ENCODE measurements around the gene S100PBP. TPM values are rescaled to one million over a fixed set of nuclear protein-coding genes. Genes with fewer than 3 reads are reported as not detected.

S100PBP gene
- total RNA-seq, 2 donors from 2014 or later = 15.6 to 27.0 TPM

- DNase-seq (peak; percentile 37 to 58 (median 48)), ATAC-seq (peak; percentile 81)
- no peaks in the 10 kb centered on the region for H3K27me3 ChIP-seq
- H3K4me1 ChIP-seq = peaks cover 11% of the 10 kb centered on the region
- no peaks in the 10 kb centered on the region for H3K36me3 ChIP-seq (replicated peaks in 1 of 2; ENCODE audit: insufficient read depth in 1 of 2, low read depth in 2 of 2)
- H3K4me3 ChIP-seq = no peak within 1 kb of the TSS
- no peaks in the 10 kb centered on the region for H3K9me3 ChIP-seq
- TF ChIP-seq, protein P1, sequence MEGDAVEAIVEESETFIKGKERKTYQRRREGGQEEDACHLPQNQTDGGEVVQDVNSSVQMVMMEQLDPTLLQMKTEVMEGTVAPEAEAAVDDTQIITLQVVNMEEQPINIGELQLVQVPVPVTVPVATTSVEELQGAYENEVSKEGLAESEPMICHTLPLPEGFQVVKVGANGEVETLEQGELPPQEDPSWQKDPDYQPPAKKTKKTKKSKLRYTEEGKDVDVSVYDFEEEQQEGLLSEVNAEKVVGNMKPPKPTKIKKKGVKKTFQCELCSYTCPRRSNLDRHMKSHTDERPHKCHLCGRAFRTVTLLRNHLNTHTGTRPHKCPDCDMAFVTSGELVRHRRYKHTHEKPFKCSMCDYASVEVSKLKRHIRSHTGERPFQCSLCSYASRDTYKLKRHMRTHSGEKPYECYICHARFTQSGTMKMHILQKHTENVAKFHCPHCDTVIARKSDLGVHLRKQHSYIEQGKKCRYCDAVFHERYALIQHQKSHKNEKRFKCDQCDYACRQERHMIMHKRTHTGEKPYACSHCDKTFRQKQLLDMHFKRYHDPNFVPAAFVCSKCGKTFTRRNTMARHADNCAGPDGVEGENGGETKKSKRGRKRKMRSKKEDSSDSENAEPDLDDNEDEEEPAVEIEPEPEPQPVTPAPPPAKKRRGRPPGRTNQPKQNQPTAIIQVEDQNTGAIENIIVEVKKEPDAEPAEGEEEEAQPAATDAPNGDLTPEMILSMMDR (IDR thresholded peaks at IDR 0.05) = no peak
- TF ChIP-seq POLR2A (IDR thresholded peaks at IDR 0.05) = no peak
- intact Hi-C loops (cut with DNase I) = loop anchor here (10.0 kb wide), 1 partner anchor 156 kb away; no protein-coding TSS in a partner anchor
- no peak within 1 kb of the TSS for H3K27ac ChIP-seq
- 1 to 14% methylated on average over 7 to 20 of the region's 99 CpGs for WGBS, 2 donors
Measured at GRCh38 chr1:32870615-32871363, 53.3 kb downstream of the S100PBP start, which contains the start of gene FNDC5. Gene FNDC5, minus strand, starts transcription at chr1:32870912.

DNA sequence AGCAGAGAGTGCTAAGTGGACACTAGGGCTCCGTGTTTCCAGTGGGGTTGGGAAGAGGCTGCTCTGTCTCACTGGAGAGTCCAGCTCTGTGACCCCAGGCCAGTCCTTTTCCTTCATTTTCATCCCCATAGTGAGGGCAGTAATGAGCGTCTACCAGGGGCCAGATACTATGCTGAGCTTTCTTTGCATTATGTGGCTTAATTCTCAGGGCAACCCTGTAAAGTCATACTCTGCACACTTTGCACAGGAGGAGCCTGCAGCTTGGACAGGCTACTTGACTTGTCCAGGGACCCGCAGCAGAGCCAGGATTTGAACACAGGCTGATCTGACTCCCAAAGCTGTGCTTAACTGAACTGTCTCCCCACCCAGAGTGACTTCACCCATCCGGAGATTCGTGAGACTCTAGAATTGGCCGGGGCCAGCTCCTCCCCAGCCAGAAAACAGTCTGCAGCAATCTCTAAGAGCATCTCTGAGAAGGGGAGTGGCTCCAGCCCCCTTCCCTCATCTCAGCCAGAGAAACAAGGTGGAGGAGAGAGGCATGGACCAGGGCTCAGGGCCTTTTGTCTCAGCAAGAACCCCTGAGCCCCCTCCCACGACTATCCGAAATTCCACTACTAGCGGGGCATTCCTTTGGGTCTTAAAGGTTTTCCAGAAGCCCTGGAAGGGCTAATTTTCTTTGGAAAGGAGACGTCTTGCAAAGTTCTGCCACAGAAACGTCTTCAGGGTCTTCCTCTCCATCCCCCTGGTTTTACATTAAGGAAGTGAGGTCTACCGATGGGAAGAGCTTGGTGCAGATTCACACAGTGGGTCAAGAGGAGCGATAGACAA is 54.1 kb downstream of the S100PBP start:
- intact Hi-C loops (cut with DNase I) = loop anchor here (10.0 kb wide), 1 partner anchor 157 kb away; no protein-coding TSS in a partner anchor
- no peak overlapping the region for H3K4me3 ChIP-seq
- no peaks in the 10 kb centered on the region for H3K27me3 ChIP-seq
- no peak overlapping the region for H3K27ac ChIP-seq
- TF ChIP-seq POLR2A (IDR thresholded peaks at IDR 0.05) = no peak
- TF ChIP-seq, protein P1 (IDR thresholded peaks at IDR 0.05) = no peak
- DNase-seq (no peak), ATAC-seq (no peak)
- 55 to 58% methylated on average over 11 to 13 of the region's 13 CpGs for WGBS, 2 donors
- peaks cover 14% of the 10 kb centered on the region for H3K4me1 ChIP-seq
- H3K36me3 ChIP-seq (replicated peaks in 1 of 2; ENCODE audit: insufficient read depth in 1 of 2, low read depth in 2 of 2) = no peaks in the 10 kb centered on the region
- no peaks in the 10 kb centered on the region for H3K9me3 ChIP-seq

DNA sequence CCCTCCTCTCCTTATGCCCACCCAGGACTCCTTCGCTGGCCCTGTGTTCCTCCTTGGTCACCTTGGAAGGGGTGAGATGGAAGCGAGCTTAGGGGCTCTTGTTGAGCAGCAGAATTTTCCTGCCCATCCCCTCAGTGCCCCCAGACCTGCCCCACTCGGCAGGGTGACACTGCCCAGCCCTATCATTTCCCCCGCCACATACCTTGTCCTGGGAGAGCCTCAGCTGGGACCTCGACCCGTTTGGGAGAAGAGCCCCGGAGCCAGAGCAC is 54.7 kb downstream of the S100PBP start:
- no peak overlapping the region for H3K4me3 ChIP-seq
- DNase-seq (no peak), ATAC-seq (no peak)
- H3K27me3 ChIP-seq = no peaks in the 10 kb centered on the region
- H3K9me3 ChIP-seq = no peaks in the 10 kb centered on the region
- H3K4me1 ChIP-seq = peaks cover 18% of the 10 kb centered on the region
- H3K27ac ChIP-seq = no peak overlapping the region
- 52 to 94% methylated on average over 2 to 7 of the region's 7 CpGs for WGBS, 2 donors
- TF ChIP-seq POLR2A (IDR thresholded peaks at IDR 0.05) = no peak
- TF ChIP-seq, protein P1 (IDR thresholded peaks at IDR 0.05) = no peak
- intact Hi-C loops (cut with DNase I) = loop anchor here (10.0 kb wide), 1 partner anchor 157 kb away; no protein-coding TSS in a partner anchor
- no peaks in the 10 kb centered on the region for H3K36me3 ChIP-seq (replicated peaks in 1 of 2; ENCODE audit: insufficient read depth in 1 of 2, low read depth in 2 of 2)

GRCh38 chr1:32873484-32873883 is 56.0 kb downstream of the S100PBP start:
- TF ChIP-seq, protein P1 (IDR thresholded peaks at IDR 0.05) = no peak
- TF ChIP-seq POLR2A (IDR thresholded peaks at IDR 0.05) = no peak
- ATAC-seq (no peak), DNase-seq (no peak)
- WGBS, 2 donors = 59 to 73% methylated on average over 4 to 5 of the region's 5 CpGs
- no peaks in the 10 kb centered on the region for H3K36me3 ChIP-seq (replicated peaks in 1 of 2; ENCODE audit: insufficient read depth in 1 of 2, low read depth in 2 of 2)
- H3K9me3 ChIP-seq = no peaks in the 10 kb centered on the region
- intact Hi-C loops (cut with DNase I) = loop anchor here (10.0 kb wide), 1 partner anchor 159 kb away; no protein-coding TSS in a partner anchor
- H3K4me1 ChIP-seq = peaks cover 18% of the 10 kb centered on the region
- H3K27me3 ChIP-seq = no peaks in the 10 kb centered on the region
- no peak overlapping the region for H3K27ac ChIP-seq
- no peak overlapping the region for H3K4me3 ChIP-seq
